GM08714 (cell line): ENCODE data around the gene CIT.

Experiments used
- H3K4me3 ChIP-seq: fragments of 200-500 bp; sonication (Bioruptor generic); 2 replicates; pipeline ENCODE4 v1.5.1; 2014; ENCODE audit warnings: mild to moderate bottlenecking, low read length, inconsistent platforms
- ZNF274 ChIP-seq: IDR thresholded peaks from 2 replicates; pipeline ENCODE4 v1.6.1; 2012; ENCODE audit warnings: mild to moderate bottlenecking, low read depth, low read length

The CIT gene

DNA sequence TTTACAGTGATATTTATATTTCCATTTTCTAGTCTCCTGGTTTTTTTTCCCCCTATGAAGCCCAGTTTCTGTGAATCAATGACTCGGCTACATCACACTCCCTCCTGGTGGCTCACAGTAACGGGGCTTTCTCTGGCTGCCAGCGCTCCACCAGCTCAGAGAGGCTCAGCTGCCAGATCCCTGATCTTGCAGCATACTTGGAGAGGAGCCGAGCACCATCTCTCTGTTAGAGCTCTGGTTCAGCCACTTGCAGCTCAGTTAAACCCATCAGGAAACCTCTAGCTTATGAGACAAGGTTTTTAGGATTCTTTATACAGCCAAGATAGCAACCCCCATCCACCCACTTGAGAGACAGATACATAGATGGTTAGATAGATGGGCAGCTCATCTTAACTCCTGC is 74.6 kb downstream of the CIT start:
- TF ChIP-seq ZNF274, result no peak
- H3K4me3 ChIP-seq, result no peak overlapping the region

- no peak overlapping the region for H3K4me3 ChIP-seq
- no peak for TF ChIP-seq ZNF274
Observed at GRCh38 chr12:119797090-119797489, 80.0 kb downstream of the CIT start.

GRCh38 chr12:119796292-119796691 is 80.8 kb downstream of the CIT start:
- no peak overlapping the region for H3K4me3 ChIP-seq
- no peak for TF ChIP-seq ZNF274

DNA sequence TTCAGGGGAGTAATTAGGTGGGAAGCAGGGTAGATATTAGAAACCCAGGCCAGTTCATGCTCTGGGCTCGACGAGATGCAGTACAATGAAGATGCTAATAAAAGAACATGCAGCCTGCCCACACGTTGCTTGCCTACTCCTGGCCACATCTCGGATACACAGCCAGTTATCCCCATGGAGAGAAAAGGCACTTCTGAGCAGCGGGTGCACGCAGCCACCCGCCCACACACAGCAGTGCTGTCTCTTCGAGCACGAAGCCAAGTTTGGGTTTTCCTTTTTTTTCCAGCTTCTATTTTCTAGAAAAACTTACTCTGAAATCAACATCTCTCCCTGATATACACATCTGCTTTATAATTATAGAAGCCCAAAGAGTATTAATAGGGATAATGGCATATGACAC is 85.7 kb downstream of the CIT start:
- H3K4me3 ChIP-seq, result no peak overlapping the region
- no peak for TF ChIP-seq ZNF274

DNA sequence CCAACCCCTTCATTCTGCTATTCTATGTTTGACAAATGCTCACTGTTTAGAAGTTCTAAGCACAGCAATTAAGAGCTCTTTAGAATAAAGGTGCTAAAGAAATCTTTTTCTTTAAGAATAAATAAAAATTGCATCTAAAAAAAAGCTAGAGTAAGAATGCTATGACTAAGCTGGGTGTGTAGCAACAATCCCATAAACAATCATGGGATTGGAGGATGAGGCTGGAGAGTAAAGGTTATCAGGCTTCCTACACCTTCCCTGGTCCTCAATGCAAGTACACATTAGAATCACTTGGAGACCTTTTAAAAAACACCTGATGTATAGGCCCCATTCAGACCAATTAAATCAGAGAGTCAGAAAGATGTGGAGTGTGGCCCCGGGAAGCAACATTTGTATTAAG is 88.3 kb downstream of the CIT start:
- no peak for TF ChIP-seq ZNF274

DNA sequence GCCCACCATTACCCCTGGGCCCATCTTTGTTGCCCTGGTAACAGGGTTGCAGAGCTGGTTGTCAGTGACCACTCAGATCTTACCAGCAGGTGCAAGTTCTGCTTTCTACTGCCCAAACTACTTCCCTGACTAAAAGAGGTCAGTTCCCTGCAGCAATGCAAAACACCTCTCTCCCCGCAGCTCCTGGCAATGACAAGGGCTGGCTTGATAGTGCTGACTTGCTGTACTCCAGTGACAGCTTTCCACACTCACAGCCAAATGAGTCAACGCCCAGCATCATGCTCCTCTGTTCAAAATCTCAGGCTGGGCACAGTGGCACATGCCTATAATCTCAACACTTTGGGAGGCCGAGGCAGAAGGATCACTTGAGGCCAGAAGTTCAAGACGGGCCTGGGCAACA is 90.6 kb downstream of the CIT start:
- no peak overlapping the region for H3K4me3 ChIP-seq
- TF ChIP-seq ZNF274, result no peak

More for the DNA sequence above, 88.3 kb downstream of the CIT start:
- no peak overlapping the region for H3K4me3 ChIP-seq

DNA sequence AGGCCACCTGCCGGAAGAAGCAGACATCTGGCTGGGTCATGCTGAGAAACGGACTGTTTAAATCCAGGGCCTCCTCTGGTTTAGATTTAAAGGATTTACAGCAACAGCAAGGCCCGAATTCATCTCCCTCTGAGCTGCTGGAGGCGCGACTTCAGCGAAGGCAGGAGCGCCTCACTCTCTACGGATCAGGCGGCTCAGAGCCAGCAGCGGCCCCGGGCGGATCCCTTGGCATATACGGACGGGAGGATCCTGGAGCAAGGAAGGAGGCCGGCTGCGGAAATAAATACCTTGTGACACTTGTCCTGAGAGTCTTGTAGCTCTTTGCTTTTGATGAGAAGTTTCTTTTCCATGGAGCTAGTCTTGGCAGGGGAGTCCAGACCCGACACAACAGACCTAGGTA is 92.4 kb downstream of the CIT start:
- no peak overlapping the region for H3K4me3 ChIP-seq
- no peak for TF ChIP-seq ZNF274

GRCh38 chr12:119783787-119784186 is 93.3 kb downstream of the CIT start:
- no peak overlapping the region for H3K4me3 ChIP-seq
- TF ChIP-seq ZNF274, result no peak

DNA sequence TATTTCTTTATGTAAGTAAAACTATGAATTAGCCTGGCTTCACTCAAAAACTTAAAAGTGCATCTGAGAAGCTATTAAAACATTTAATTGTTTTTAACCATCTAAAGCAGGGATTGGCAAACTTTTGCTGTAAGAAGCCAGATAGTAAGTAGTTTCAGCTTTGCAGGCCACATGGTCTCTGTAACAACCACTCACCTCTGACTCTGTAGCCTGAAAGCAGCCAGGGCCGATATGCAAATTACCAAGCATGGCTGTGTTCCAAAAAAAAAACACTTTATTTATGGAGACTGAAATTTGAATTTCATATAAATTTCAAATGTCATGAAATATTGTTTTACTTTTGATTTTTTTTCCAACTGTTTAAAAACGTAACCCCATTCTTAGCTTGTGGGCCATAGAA is 95.3 kb downstream of the CIT start:
- no peak for TF ChIP-seq ZNF274
- H3K4me3 ChIP-seq, result no peak overlapping the region

DNA sequence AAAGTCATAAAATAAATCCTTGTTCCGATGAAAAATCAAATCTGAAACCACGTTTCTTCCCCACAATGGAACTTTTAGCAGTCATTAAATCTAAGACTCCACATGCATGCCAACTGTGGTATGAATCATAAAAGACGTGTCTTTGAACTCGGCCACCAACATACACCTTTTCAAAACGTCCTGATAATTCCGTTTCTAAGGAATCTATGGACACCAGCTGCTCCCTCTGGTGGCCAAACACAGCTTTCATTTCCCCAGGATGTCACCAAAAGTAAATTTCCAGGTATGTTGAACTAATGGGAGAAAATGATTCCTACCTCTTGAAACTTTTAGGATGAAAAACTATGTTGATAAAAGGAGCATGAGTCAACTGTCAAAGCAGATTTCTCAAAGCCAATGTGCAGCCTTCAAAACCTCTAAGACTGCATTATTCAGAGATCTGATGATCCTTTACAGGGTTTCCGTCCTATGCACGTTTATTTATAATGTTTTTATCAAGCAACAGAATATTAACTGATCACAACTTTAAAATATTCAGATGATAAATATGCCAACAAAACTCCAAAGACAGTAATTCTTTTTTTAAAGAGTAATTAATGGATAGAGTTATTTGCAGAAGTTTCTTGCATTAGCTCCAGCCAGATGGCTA is 96.2 kb downstream of the CIT start:
- H3K4me3 ChIP-seq, result no peak overlapping the region
- TF ChIP-seq ZNF274, result no peak

- no peak overlapping the region for H3K4me3 ChIP-seq
- TF ChIP-seq ZNF274, result no peak
Observed at GRCh38 chr12:119775246-119775895, 101.7 kb downstream of the CIT start.

- H3K4me3 ChIP-seq, result no peak overlapping the region
- no peak for TF ChIP-seq ZNF274
Observed at GRCh38 chr12:119772431-119772830, 104.7 kb downstream of the CIT start.

DNA sequence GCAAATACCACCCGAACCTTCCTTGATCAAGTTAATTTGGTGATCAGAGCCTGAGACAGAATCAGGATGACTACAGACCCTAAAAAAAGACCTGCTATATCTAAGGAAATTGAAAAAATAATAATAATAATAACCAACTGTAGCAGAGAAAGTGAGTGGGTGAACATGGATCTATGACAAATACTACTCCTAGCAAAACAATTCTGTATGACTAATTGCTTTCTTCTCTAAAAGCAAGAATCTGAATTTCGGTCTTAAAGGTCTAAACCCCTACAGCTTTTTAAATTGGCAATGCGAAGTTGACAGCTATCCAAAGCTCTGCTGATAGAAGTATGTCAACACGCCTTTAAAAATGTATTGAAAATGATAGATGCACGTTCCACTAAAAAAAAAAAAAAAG is 107.0 kb downstream of the CIT start:
- no peak for TF ChIP-seq ZNF274

GRCh38 chr12:119762619-119763018 is 114.5 kb downstream of the CIT start:
- no peak for TF ChIP-seq ZNF274

More for the DNA sequence above, 107.0 kb downstream of the CIT start:
- H3K4me3 ChIP-seq, result no peak overlapping the region

DNA sequence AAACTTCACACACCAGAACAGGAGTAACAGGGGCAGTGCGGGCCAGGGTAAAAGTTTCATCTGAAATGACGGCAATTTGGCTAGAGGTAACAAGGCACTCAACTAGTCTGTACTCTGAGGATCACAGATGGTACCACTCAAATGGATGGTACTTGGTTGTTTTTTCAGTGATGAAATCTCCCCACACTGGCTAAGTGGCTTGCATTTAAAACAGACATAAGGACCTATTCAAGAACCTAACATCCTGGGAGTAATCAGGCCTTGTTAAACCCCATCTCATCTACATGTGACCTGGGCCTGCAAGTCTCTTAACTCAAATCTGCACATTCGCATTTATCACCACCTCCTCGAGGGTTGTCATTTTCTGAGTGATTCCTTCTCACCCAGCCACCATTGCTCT is 118.4 kb downstream of the CIT start:
- no peak overlapping the region for H3K4me3 ChIP-seq
- no peak for TF ChIP-seq ZNF274

More at GRCh38 chr12:119762619-119763018, 114.5 kb downstream of the CIT start:
- H3K4me3 ChIP-seq, result no peak overlapping the region

GRCh38 chr12:119758234-119758633 is 118.9 kb downstream of the CIT start:
- TF ChIP-seq ZNF274, result no peak

GRCh38 chr12:119751961-119752360 is 125.2 kb downstream of the CIT start:
- TF ChIP-seq ZNF274, result no peak
- H3K4me3 ChIP-seq, result no peak overlapping the region

More at GRCh38 chr12:119758234-119758633, 118.9 kb downstream of the CIT start:
- H3K4me3 ChIP-seq, result no peak overlapping the region
